GM21381 (cell line): Measurements from ENCODE around the gene PGM2.
A peak's percentile ranks its signal among the peaks of the same experiment; 100 is the strongest.

Experiments
- ATAC-seq: cut with Tn5 transposase; IDR thresholded peaks from one replicate; pipeline ENCODE4 v1.9.1; 2021; ENCODE audit warnings: mild to moderate bottlenecking, moderate library complexity; ENCODE audit not compliant: unreplicated experiment

The PGM2 gene

GRCh38 chr4:37860266-37860665 is 33.8 kb downstream of the PGM2 start:
- no peak for ATAC-seq

GRCh38 chr4:37862961-37863360 is 36.5 kb downstream of the PGM2 start:
- ATAC-seq = no peak

DNA sequence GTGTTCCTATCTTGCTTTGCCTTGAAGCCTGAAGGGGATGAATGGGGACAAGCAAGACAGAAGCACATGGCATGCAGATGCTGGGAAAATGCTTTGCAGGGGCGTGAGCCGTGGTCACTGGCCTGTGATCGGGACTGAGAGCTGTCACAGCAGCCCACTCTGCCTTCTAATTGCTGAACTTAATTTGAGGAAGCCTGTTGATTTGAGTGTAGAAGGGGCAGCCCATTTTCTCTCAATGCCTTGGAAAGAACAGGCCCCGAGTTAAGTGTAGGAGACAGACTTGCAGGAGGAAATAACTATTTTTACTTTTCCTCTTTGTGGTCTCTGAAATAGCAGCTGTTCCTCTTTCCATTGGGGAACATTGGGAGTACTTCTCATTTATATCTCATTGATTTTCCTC is 38.3 kb downstream of the PGM2 start:
- ATAC-seq = no peak

DNA sequence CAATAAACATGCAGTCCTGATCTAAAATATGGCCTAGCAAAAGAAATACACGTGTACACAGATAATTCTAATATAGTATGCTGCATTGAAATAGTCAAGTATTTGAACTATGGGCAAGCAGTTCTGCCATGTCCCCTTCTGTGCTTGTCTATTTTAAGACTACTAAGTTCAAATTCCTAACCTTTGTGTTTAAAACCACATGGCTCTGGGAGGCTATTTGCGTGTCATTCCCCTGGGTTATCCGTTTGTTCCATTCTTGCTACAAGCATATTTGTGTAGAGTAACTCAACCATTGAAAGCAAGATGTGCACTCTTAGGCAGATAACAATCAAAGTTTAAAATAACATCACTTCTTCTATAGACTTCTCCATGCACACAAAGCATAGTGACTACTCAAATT is 39.0 kb downstream of the PGM2 start:
- ATAC-seq = no peak

GRCh38 chr4:37867102-37867501 is 40.6 kb downstream of the PGM2 start:
- ATAC-seq = no peak

DNA sequence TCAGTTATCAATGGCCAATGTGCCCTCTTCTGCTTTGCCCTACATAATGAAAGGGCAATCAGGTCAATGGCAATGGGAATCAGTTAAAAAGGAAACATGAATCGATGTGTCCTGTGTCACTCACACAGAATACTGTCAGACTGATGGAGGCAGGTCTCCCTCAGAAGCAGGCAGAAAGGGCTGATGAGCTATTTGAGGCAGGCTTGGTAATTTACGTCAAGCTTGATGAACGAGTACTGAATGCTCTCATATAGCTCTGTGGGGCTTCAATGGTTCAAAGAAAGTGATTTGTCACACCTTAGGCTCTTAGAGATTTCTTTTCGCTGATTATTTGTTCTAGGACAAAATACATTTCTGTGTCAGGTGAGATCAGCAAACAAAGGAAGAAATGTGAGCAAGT is 41.8 kb downstream of the PGM2 start:
- no peak for ATAC-seq

GRCh38 chr4:37872310-37872988 is 46.0 kb downstream of the PGM2 start:
- ATAC-seq = no peak

DNA sequence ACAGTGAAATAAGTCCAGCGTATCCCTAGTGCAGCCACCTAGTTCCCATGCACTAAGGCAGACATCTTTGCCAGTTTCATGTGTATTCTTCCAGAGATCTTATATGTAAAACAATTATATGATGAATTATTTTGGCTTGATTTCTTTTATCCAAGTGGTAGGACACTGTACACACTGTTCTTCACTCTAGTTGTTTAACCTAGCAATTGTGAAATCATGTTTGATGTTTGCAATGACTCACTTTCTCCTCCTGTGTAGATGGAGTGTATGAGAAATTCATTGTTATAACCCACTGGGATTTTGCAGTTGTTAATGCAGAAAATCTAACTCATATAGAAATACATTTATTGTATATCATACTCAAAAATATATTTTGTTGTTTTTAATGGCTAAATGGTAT is 46.9 kb downstream of the PGM2 start:
- no peak for ATAC-seq

GRCh38 chr4:37876156-37876555 is 49.7 kb downstream of the PGM2 start:
- ATAC-seq = no peak

DNA sequence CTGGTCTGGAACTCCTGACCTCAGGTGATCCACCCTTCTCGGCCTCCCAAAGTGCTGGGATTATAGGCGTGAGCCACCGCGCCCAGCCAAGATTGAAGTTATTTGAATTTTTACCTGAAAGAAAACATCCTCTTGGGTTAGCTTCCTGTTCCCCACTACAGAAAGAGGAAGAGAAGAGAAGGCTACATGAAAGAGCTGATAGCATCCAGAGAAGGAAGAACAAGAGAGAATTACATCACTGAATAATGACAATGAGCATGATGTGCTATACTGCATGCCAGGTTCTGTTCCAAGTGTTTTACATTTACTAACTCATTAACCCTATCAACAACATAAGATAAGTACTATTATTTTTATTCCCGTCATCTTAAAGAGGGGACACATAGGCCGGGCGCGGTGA is 52.9 kb downstream of the PGM2 start:
- ATAC-seq = no peak

GRCh38 chr4:37881811-37882210 is 55.3 kb downstream of the PGM2 start:
- no peak for ATAC-seq

DNA sequence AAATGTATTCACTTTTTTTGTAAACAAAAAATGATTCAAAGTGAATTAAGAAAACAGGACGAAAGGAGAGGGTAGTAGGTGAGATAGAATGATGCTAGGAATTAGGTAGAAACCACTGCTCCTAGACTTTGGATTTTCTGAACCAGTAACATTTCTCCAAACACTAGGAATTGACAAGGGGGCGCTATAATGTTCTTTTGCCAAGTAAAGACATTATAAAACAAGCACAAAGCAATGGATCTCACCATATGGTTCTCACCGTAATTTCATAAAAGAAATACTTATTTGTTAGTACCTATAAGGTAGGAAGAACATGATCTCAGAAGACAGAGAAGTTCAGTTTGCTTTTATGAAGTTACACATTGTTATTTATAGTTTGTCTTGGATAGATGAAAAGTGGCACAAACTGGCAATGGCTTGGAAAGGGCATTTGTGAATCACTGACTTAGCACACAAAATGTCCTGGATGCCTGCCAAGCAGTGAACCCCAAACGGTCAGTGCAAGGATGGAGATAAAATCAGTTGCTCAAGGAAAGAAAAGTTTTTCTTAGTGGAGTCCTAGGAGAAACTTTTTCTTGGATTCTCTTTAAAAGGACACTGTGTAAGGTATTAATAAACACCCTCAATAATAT is 56.3 kb downstream of the PGM2 start:
- ATAC-seq = no peak

DNA sequence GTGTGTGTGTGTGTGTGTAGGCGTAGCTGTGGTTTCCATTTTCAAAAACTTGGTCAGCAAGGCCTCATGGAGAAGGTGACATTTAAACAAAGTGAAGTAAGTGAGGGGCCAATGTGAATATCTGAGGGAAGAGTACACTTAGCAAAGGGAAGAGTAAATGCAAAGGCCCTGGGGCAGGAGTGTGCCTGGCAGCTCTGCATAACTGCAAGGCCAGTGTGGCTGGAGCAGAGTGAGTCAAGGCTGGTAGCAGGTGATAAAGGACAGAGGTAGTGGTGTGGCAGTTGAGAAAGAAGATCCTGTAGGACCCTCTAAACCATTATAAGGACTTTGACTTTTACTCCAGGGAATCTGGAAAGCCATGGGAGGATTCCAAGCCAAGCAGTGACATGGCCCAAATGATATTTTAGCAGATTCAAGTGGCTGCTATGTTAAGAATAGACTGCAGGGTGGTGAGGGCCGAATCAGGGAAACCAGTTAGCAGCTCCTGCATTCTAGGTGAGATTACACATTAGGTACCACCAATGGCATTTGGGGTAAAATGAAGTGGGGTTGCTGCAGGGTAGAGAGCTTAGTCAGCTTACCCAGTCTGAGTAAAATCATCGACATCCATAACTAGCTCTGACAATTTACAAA is 58.5 kb downstream of the PGM2 start:
- ATAC-seq = no peak

GRCh38 chr4:37885496-37885895 is 59.0 kb downstream of the PGM2 start:
- ATAC-seq = no peak

GRCh38 chr4:37889849-37890800 is 63.6 kb downstream of the PGM2 start:
- ATAC-seq = peak; percentile 19

DNA sequence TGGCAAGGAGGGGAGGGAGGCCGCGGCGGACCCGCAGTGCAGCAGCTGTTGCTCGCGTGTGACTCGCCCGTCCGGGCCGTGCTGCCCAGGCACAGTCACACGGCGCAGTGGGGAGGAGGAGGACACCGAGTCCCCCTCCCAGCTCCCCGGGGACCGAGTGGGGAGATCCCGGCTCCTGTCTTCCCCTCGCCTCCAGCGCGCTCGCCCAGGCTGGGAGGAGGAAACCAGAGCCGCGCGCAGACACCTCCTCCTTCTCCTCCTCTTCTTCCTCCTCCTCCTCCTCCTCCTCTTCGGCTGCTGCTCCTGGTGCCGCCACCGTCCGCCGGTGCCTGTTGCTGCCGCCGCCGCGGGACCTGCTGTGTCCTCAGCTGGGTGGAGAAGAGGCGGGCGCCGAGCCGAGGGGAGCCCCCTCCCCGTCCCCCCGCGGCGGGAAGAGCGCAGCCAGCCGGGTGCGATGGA is 64.3 kb downstream of the PGM2 start, which contains the start of gene TBC1D1:
Gene TBC1D1, plus strand, starts transcription at position 284 of the 459 bp plus-strand sequence. CDS start 11,012 bp downstream, outside the sequence.
- peak; percentile 23 for ATAC-seq

DNA sequence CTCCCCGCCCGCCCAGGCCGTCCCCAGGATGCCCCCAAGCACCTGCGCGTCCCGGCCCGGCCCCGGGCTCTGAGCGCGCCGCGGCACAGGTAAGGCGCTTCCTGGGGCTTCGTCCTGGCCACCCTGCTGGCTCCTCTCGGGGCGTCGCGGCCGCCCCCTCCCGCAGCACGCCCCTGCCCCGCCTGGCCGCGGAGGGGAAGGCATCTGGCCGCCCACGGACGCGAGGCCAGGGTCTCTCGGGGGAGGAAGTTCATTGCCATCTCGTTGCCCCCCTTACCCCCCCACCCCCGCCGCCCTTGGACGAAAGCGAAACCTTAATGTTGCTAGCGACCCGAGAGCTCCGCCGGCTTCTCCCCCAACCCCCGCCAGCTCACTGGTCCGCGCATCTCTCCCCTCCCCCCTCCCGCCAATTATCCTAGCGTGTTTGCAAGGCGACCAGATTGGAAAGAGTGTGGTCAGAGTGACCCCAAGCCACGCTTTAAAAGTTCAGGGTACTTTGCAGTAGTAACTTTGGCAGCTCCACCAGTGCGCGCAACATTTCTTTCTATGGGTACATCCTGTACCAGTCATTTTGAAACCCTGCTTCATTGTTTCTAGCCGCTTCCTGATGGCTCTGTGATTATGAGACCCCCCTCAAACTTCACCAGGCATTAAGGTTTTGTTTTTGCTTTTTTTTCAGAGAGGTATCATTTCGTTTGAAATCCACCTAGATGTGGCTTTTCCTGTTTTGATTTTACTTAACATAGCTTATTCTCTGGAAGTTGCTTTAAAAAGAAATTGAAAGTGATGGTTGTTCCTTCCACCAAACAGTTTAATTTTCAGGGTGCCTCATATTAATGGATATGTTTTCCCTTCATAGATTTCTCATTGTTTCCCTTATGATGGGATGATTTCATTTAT is 65.0 kb downstream of the PGM2 start:
- ATAC-seq = peak; percentile 56

DNA sequence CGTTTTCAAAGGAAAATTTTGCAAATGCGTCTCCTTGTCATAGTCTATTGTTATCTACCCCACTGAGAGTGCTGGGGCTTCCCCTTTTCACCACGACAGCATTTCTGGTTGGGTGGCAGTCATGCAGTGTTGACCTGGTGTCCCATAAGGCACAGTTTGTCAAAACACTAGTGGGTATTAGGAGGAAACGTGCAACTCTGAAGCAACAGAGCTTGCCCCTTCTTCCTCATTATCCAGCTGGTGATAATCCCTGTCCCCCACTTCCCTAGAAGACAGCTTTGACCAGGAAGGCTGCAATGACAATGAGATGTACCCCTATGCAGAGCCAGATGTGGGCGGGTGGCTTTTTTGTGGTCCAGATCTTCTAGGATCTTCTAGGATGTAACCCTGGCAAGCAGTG is 66.2 kb downstream of the PGM2 start:
- peak; percentile 50 for ATAC-seq

GRCh38 chr4:37893164-37893563 is 66.7 kb downstream of the PGM2 start:
- ATAC-seq = no peak

- ATAC-seq = no peak
Observed at GRCh38 chr4:37895271-37895670, 68.8 kb downstream of the PGM2 start.
